ENCODE data around the gene CYP26C1. TPM values are rescaled to one million over a fixed set of nuclear protein-coding genes. Genes with fewer than 3 reads are reported as not detected.

CYP26C1 gene
- total and polyA plus RNA-seq, 2 of the 4 experiments (the other 2 are of a cell fraction) = 0.02 TPM; not detected in 1

DNA sequence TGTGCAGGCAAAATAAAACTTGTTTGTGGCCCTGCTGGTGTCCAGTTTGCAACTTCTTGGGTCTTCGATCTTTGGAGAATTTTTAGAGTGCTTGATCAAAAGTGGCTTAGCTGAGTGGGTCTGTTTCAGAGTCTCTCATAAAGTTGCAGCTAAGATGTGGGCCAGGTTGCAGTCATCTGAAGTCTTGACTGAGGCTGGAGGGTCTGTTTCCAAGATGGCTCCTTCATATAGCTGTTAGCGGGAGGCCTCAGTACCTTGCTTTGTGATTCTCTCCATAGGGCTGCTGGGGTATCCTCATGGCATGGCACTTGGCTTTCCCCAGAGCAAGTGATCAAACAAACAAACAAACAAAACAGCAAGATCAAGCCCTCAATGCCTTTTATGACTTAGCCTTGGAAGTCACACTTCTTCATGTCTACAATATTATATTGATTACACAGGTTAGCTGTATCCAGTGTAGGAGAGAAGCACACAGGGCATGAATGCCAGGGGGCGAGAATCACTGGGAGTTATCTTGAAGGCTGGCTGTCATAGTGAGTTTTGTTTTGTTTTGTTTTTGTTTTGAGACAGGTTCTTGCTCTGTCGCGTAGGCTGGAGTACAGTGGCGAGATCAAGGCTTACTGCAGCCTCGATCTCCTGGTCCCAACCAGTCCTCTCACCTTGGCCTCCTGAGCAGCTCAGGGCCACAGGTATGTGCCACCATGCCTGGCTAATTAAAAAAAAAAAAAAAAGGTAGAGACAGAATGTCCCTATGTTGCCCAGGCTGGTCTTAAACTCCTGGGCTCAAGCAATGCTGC is 23.3 kb downstream of the CYP26C1 start:
- no peak overlapping the region for H4K8ac ChIP-seq (ENCODE audit: low read depth in 2 of 2, low read length in 2 of 2)
- in situ Hi-C loops (cut with MboI; ENCODE audit: low sequenced_read_pairs) = loop anchor here (5.0 to 10.0 kb wide), 2 partner anchors 208 to 431 kb away; no protein-coding TSS in a partner anchor
- H3K4ac ChIP-seq (ENCODE audit: low read depth, low read length) = no peak overlapping the region
- H2AK5ac ChIP-seq (ENCODE audit: low read depth, low read length) = no peak overlapping the region
- ChIA-PET CTCF (interaction anchor here (0.7 kb wide), 1 partner anchor 419 kb away, joined by 4 read pairs; no protein-coding TSS in a partner anchor), POLR2A (ENCODE audit: unreplicated experiment) (no interaction called here)
- H3K36me3 ChIP-seq (ENCODE audit: control insufficient read depth, insufficient read depth, low read length) = no peaks in the 10 kb centered on the region
- no peak overlapping the region for H2AFZ ChIP-seq (replicated peaks; ENCODE audit: low read length, poor library complexity)
- H2BK120ac ChIP-seq (ENCODE audit: low read depth, low read length) = no peak overlapping the region
- H3K27me3 ChIP-seq (ENCODE audit: control insufficient read depth, insufficient read depth, low read length) = peaks cover 20% of the 10 kb centered on the region
- no peak overlapping the region for H3K23ac ChIP-seq (ENCODE audit: low read depth, low read length)
- H2AK9ac ChIP-seq (replicated peaks; ENCODE audit: low read depth, low read length, poor library complexity) = no peak overlapping the region
- H3K9me1 ChIP-seq (ENCODE audit: insufficient read depth, low read length) = no peaks in the 10 kb centered on the region
- H3K9ac ChIP-seq (ENCODE audit: low read depth, low read length) = no peak overlapping the region
- DNase-seq = no peak
- no peak overlapping the region for H3K56ac ChIP-seq (ENCODE audit: extremely low read depth, insufficient read depth, low read length)
- H3K4me1 ChIP-seq (ENCODE audit: control insufficient read depth, insufficient read depth, low read length) = 0 out of 2 replicates have a peak, but pooled peaks cover 2% of the 10 kb centered on the region
- no peaks in the 10 kb centered on the region for H3K9me3 ChIP-seq (ENCODE audit: control insufficient read depth, insufficient read depth, low read length)
- H2BK5ac ChIP-seq (ENCODE audit: low read depth, low read length, poor library complexity, severe bottlenecking) = no peak overlapping the region
- no peak overlapping the region for H4K91ac ChIP-seq (ENCODE audit: insufficient read depth, low read depth, low read length)
- no peak overlapping the region for H4K5ac ChIP-seq (ENCODE audit: low read depth, low read length)
- no peak overlapping the region for H2BK20ac ChIP-seq (ENCODE audit: low read depth, low read length)
- no peak overlapping the region for H3K4me3 ChIP-seq (ENCODE audit: insufficient read depth, low read depth, low read length)
- no peak overlapping the region for H3K18ac ChIP-seq (ENCODE audit: low read depth, low read length)
- BruUV-seq (replicated peaks) = no TSS peak
- TF ChIP-seq BHLHE40 (IDR thresholded peaks at IDR 0.05; ENCODE audit: low read depth, low read length) (no peak), FOS (IDR thresholded peaks at IDR 0.05; ENCODE audit: low read depth, low read length) (no peak), MAZ (IDR thresholded peaks at IDR 0.05; ENCODE audit: borderline replicate concordance, low read depth, low read length) (no peak)
- WGBS, 2 experiments (ENCODE audit: extremely low coverage in 2 of 2, insufficient read length in 1 of 2) = no CpG with 5 or more reads among the region's 7 CpGs
- intact Hi-C loops (cut with micrococcal nuclease) = no loop called here
- no peak overlapping the region for H3K14ac ChIP-seq (replicated peaks; ENCODE audit: low read depth, low read length)
- no peaks in the 10 kb centered on the region for H3K79me1 ChIP-seq (ENCODE audit: low read depth in 1 of 2, low read length in 2 of 2)
- no peak overlapping the region for H3K27ac ChIP-seq (ENCODE audit: insufficient read depth, low read length)
- no peak for ATAC-seq (ENCODE audit: low read depth)
- no peak overlapping the region for H3K4me2 ChIP-seq (ENCODE audit: low read depth, low read length)
- dilution Hi-C loops (cut with HindIII; ENCODE audit: low sequenced_read_pairs, unreplicated experiment) = no loop called here
- no peaks in the 10 kb centered on the region for H4K20me1 ChIP-seq (ENCODE audit: insufficient read depth, low read length)
- H2BK15ac ChIP-seq (ENCODE audit: low read depth, low read length) = no peak overlapping the region
